Measurements from ENCODE around the gene FOXC2. TPM values are rescaled to one million over a fixed set of nuclear protein-coding genes. Genes with fewer than 3 reads are reported as not detected.

FOXC2 gene
- polyA plus RNA-seq, 3 donors = not detected

GRCh38 chr16:86522634-86523033, 44.0 kb upstream of the FOXC2 start:
- peak overlapping the region in 2 of 7 donors; percentile 21 to 25 for H3K27ac Mint-ChIP-seq
- intact Hi-C loops (cut with micrococcal nuclease) = loop anchor here in 1 of 2 donors (5.0 kb wide), 1 partner anchor 705 kb away; no protein-coding TSS in a partner anchor

DNA sequence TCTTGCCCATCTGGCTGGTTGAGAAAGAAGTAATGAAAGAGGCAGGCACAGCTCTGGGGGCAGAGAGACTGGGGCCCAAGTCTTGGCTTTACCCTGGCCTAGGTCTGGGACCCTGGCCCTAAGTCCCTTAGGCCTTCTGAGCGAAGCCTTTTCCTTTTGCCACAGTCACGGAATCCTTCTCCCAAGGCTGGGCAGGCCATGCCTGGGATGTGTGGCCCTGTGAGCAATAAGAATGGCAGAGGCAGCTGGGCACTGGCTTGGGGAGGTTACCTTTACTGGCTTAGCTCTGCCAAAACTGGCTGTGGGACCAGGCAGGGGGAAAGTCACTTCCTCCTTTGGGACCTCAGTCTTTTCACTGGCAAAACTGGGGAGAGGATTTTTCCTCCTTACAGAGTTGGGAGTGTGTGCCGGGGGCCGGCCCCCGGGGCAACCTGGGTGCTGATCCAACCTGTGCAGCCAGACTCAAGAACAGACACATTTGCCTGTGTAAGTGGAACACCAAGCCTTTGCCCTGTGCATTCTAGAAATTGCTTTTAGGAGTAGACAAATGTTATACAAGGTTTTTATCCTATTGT, 43.4 kb upstream of the FOXC2 start:
- Mint-ChIP-seq H3K4me1 (peaks cover 4% of the 10 kb centered on the region), H3K36me3 (no peaks in the 10 kb centered on the region), H3K4me3 (no peak overlapping the region), H3K27ac (no peak overlapping the region), H3K9me3 (peaks cover 0 to 5% (median 2%) of the 10 kb centered on the region in 7 donors), H3K27me3 (ENCODE audit: low read depth in 3 of 3) (peaks cover 22 to 45% (median 30%) of the 10 kb centered on the region in 3 donors)
- Histone ChIP-seq H3K27me3 (ENCODE audit: control insufficient read depth in 2 of 2, insufficient read depth in 2 of 2, low read length in 2 of 2) (peaks cover 0 to 20% of the 10 kb centered on the region in 2 donors), H3K79me2 (ENCODE audit: insufficient read depth, low read length) (no peaks in the 10 kb centered on the region), H2AFZ (ENCODE audit: insufficient read depth, low read depth, low read length, poor library complexity, severe bottlenecking) (no peak overlapping the region), H3K36me3 (replicated peaks in 1 of 2; ENCODE audit: control insufficient read depth in 1 of 2, insufficient read depth in 2 of 2, low read length in 2 of 2) (no peaks in the 10 kb centered on the region), H3K9me3 (replicated peaks in 1 of 2; ENCODE audit: control insufficient read depth in 1 of 2, insufficient read depth in 1 of 2, low read length in 2 of 2) (peaks cover 0 to 4% of the 10 kb centered on the region in 2 donors), H3K9ac (ENCODE audit: insufficient read depth, low read length, poor library complexity, severe bottlenecking) (no peak overlapping the region), H3K4me3 (replicated peaks in 1 of 3; ENCODE audit: low read depth in 2 of 3, low read length in 3 of 3) (no peak overlapping the region), H3K27ac (ENCODE audit: low read depth in 1 of 2, low read length in 2 of 2) (no peak overlapping the region), H3K4me1 (ENCODE audit: control insufficient read depth in 1 of 2, insufficient read depth in 2 of 2, low read length in 2 of 2) (no peaks in the 10 kb centered on the region), H4K20me1 (ENCODE audit: insufficient read depth, low read length) (no peaks in the 10 kb centered on the region), H3K4me2 (replicated peaks; ENCODE audit: extremely low read depth, low read length, poor library complexity, severe bottlenecking) (no peak overlapping the region)
- TF ChIP-seq, protein P1, sequence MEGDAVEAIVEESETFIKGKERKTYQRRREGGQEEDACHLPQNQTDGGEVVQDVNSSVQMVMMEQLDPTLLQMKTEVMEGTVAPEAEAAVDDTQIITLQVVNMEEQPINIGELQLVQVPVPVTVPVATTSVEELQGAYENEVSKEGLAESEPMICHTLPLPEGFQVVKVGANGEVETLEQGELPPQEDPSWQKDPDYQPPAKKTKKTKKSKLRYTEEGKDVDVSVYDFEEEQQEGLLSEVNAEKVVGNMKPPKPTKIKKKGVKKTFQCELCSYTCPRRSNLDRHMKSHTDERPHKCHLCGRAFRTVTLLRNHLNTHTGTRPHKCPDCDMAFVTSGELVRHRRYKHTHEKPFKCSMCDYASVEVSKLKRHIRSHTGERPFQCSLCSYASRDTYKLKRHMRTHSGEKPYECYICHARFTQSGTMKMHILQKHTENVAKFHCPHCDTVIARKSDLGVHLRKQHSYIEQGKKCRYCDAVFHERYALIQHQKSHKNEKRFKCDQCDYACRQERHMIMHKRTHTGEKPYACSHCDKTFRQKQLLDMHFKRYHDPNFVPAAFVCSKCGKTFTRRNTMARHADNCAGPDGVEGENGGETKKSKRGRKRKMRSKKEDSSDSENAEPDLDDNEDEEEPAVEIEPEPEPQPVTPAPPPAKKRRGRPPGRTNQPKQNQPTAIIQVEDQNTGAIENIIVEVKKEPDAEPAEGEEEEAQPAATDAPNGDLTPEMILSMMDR (IDR thresholded peaks at IDR 0.05) = no peak
- 96% methylated on average over 2 of the region's 5 CpGs for WGBS (ENCODE audit: insufficient coverage)
- no peak for DNase-seq
- intact Hi-C loops (cut with micrococcal nuclease) = loop anchor here in 1 of 2 donors (5.0 kb wide), 1 partner anchor 706 kb away; no protein-coding TSS in a partner anchor

More at GRCh38 chr16:86522634-86523033, 44.0 kb upstream of the FOXC2 start:
- Histone ChIP-seq H3K79me2 (ENCODE audit: insufficient read depth, low read length) (no peaks in the 10 kb centered on the region), H3K4me3 (replicated peaks in 1 of 3; ENCODE audit: low read depth in 2 of 3, low read length in 3 of 3) (no peak overlapping the region), H3K27ac (ENCODE audit: low read depth in 1 of 2, low read length in 2 of 2) (no peak overlapping the region), H3K9ac (ENCODE audit: insufficient read depth, low read length, poor library complexity, severe bottlenecking) (no peak overlapping the region), H3K36me3 (replicated peaks in 1 of 2; ENCODE audit: control insufficient read depth in 1 of 2, insufficient read depth in 2 of 2, low read length in 2 of 2) (no peaks in the 10 kb centered on the region), H2AFZ (ENCODE audit: insufficient read depth, low read depth, low read length, poor library complexity, severe bottlenecking) (no peak overlapping the region), H3K4me2 (replicated peaks; ENCODE audit: extremely low read depth, low read length, poor library complexity, severe bottlenecking) (no peak overlapping the region), H3K4me1 (ENCODE audit: control insufficient read depth in 1 of 2, insufficient read depth in 2 of 2, low read length in 2 of 2) (no peaks in the 10 kb centered on the region), H3K9me3 (replicated peaks in 1 of 2; ENCODE audit: control insufficient read depth in 1 of 2, insufficient read depth in 1 of 2, low read length in 2 of 2) (peaks cover 0 to 4% of the 10 kb centered on the region in 2 donors), H3K27me3 (ENCODE audit: control insufficient read depth in 2 of 2, insufficient read depth in 2 of 2, low read length in 2 of 2) (peaks cover 0 to 26% of the 10 kb centered on the region in 2 donors), H4K20me1 (ENCODE audit: insufficient read depth, low read length) (no peaks in the 10 kb centered on the region)
- peaks cover 4% of the 10 kb centered on the region for H3K4me1 Mint-ChIP-seq
- TF ChIP-seq, protein P1 (IDR thresholded peaks at IDR 0.05) = no peak
- H3K9me3 Mint-ChIP-seq = peaks cover 0 to 9% (median 2%) of the 10 kb centered on the region in 7 donors
- 88% methylated on average over 13 of the region's 16 CpGs for WGBS (ENCODE audit: insufficient coverage)
- no peak for DNase-seq
- H3K4me3 Mint-ChIP-seq = no peak overlapping the region
- H3K27me3 Mint-ChIP-seq (ENCODE audit: low read depth in 3 of 3) = peaks cover 28 to 51% (median 35%) of the 10 kb centered on the region in 3 donors
- H3K36me3 Mint-ChIP-seq = no peaks in the 10 kb centered on the region

Data from CD14-positive monocyte (primary cell).